HG03135 (cell line): ENCODE data around the gene MEPCE.
"Not testable (repeated sequence)": the region's sequence is repeated elsewhere in the genome, so short reads cannot be mapped to it uniquely, and the experiment has no call there.

Experiments
- ATAC-seq: cut with Tn5 transposase; IDR thresholded peaks from one replicate; pipeline ENCODE4 v1.9.1; 2021; ENCODE audit warnings: mild to moderate bottlenecking, moderate library complexity; ENCODE audit not compliant: unreplicated experiment

Gene MEPCE, protein sequence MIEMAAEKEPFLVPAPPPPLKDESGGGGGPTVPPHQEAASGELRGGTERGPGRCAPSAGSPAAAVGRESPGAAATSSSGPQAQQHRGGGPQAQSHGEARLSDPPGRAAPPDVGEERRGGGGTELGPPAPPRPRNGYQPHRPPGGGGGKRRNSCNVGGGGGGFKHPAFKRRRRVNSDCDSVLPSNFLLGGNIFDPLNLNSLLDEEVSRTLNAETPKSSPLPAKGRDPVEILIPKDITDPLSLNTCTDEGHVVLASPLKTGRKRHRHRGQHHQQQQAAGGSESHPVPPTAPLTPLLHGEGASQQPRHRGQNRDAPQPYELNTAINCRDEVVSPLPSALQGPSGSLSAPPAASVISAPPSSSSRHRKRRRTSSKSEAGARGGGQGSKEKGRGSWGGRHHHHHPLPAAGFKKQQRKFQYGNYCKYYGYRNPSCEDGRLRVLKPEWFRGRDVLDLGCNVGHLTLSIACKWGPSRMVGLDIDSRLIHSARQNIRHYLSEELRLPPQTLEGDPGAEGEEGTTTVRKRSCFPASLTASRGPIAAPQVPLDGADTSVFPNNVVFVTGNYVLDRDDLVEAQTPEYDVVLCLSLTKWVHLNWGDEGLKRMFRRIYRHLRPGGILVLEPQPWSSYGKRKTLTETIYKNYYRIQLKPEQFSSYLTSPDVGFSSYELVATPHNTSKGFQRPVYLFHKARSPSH

DNA sequence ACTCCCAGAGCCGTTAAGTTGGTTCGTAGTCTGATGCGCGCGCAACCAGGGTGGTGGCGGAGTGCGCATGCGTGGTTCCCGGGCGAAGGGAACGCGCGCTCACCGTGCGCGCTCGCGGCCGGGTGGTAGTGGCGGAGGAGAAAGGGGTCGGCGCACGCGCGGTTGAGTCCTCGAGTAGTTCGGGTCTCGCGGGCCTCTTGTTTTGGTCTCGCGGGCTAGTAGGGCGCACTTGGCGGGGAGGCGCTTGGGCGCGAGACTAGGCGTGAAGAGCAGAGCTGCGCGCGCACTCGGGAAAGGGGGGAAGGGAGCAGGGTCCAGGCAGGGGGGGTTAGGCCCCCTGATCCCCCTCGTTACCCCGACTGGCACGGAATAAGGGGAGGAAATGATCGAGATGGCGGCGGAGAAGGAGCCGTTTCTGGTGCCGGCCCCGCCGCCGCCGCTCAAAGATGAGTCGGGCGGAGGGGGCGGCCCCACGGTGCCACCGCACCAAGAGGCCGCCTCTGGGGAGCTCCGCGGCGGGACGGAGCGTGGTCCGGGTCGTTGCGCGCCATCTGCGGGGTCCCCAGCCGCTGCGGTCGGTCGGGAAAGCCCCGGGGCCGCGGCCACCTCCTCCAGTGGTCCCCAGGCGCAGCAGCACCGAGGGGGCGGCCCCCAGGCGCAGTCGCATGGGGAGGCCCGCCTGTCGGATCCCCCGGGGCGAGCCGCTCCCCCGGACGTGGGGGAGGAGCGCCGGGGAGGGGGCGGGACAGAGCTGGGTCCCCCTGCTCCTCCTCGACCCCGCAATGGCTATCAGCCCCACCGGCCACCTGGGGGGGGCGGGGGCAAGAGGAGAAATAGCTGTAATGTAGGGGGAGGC, at the start of gene MEPCE:
MEPCE (plus strand) TSS at position 195 of the 856 bp plus-strand sequence; CDS start at position 383, 188 bp downstream.
- ATAC-seq, result peak; percentile 36

DNA sequence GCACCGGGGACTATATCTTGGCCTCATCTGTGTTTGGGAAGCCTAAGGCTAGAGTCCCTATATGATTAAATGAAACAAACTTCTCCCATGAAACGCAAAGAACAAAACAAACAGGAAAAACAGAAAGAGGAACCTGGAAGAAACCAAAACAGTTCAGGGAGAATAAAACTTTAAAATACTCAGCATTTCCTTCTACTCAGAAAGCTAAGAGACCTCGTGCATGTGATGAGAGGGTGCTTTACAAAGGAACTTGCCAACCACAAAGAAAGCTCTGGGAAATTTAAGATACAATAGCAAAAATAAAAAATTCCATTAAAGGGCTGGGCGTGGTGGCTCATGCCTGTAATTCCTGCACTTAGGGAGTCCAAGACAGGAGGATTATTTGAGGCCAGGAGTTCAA, 49.4 kb upstream of the MEPCE start:
- no peak for ATAC-seq

GRCh38 chr7:100381531-100382233, 47.9 kb upstream of the MEPCE start:
- ATAC-seq, result not testable (repeated sequence)

DNA sequence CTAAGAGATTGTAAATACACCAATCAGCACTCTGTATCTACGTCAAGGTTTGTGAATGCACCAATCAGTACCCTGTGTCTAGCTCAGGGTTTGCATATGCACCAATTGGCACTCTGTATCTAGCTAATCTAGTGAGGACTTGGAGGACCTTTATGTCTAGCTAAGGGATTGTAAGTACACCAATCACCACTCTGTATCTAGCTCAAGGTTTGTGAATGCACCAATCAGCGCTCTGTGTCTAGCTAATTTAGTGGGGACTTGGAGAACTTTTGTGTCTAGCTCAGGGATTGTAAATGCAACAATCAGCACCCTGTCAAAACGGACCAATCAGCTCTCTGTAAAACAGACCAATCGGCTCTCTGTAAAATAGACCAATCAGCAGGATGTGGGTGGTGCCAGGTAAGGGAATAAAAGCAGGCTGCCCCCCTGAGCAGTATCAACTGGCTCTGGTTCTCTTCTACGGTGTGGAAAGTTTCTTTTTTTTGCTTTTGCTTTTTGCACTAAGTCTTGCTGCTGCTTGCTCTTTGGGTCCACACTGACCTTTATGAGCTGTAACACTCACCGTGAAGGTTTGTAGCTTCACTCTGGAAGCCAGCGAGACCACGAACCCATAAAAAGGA, 47.3 kb upstream of the MEPCE start:
- ATAC-seq, result not testable (repeated sequence)

GRCh38 chr7:100384628-100385294, 44.9 kb upstream of the MEPCE start:
- ATAC-seq, result no peak

DNA sequence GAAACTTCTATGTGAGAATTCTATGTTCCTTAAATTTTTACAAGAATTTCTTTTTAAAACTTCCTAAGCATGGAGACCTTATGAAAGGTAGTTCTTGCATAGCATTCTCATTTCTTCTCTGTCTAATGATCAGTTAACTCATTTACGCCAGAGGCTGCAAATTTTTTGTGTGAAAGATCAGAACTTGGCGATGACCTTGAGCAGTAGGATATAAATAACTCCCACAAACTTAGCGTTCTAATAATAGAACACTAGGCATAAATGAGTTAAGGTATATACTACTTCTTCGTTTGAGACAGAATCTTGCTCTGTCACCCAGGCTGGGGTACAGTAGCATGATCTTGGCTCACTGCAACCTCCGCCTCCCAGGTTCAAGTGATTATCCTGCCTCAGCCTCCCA, 42.7 kb upstream of the MEPCE start:
- no peak for ATAC-seq

- no peak for ATAC-seq
Measured at GRCh38 chr7:100387695-100388094, 41.9 kb upstream of the MEPCE start.

DNA sequence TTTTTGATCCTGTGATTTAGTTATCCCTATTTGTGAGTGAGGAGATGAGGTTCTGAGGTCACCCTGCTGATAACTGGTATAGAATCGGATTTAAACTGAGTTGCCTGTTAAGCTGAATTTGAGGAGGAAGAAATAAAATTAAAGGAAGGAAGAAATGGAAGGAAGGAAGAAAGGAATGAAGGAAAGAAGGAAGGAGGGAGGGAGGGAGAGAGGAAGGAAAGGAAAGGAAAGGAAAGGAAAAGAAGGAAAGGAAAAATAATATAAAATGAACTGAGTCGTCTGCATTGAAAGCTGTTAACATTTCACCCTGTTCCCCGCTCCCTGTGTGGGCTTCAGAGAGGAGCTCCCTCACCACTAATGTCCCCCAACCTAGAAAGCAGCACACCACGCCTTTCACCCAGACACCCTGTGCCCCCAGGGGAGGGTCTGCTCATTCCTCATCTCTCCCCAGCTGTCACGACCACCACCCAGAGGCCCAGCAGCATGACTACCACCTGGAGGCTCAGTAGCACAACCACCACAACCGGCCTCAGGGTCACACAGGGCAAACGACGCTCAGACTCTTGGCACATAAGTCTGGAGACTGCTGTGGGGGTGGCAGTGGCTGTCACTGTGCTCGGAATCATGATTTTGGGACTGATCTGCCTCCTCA, 40.1 kb upstream of the MEPCE start:
- no peak for ATAC-seq

DNA sequence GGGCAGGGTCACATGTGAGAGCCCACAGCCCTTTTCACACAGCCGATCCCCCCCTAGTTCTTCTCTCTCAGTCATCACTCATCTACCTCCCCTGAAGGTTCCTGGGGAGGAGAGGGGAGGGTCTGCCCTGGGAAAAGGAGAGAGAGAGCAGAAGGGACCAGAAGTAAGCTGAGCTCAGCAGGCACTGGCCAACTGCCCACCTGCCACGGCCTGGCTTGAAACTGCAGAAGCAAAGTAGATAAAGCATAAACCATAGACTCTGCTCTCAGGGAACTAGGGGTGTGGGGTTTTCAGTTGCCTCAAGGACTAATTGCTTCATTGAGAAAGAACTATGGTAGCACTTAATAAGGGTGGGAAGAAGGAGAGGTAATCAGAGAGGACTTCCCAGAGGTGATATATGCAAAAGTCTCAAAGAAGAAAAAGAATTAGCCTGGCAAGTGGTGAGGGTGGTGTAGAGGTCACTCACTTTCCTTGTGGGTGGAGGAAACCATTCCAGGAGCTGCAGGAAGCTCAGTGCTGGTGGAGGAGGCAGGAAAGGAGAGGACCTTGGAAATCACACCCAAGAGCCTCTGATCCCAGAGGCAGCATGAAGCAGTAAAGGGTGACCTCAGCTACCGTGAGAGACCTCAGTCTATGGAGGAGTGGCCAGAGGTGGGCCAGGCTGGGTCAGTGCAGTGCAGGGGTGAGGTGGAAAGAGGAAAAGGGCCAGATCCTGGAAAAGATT, 39.2 kb upstream of the MEPCE start:
- ATAC-seq, result no peak

DNA sequence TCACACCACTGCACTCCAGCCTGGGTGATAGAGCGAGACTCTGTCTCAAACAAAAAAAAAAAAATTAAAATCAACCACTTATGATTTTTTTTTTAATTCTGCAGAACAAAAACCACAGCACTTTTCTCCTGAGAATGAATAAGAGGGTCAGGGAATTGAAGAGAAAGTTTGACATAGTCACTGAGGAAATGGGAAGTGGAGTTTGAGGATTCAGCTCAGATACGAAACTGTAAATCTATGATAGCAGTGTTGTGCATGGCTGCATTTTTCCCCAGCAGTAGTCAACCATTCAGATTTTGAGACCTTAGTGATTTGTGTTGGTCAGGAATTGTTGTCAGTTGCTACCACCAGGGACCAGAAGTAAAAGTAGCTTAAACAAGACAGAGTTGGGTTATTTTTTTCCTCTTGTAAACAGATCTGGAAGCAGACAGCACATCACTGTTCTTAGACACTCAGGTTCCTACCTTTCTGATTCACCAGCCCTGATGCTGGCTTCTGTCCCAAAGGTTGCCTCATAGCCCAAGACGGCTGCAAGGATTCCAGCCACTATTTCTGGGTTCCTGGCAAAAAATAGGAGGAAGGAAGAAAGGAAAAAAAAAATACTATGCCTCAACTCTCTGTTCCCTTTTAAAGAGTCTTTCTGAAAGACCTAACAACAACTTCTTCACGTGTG, 36.3 kb upstream of the MEPCE start:
- ATAC-seq, result no peak

- no peak for ATAC-seq
Measured at GRCh38 chr7:100394077-100394476, 35.6 kb upstream of the MEPCE start.

GRCh38 chr7:100396421-100396982, 33.1 kb upstream of the MEPCE start:
- ATAC-seq, result peak; percentile 79

DNA sequence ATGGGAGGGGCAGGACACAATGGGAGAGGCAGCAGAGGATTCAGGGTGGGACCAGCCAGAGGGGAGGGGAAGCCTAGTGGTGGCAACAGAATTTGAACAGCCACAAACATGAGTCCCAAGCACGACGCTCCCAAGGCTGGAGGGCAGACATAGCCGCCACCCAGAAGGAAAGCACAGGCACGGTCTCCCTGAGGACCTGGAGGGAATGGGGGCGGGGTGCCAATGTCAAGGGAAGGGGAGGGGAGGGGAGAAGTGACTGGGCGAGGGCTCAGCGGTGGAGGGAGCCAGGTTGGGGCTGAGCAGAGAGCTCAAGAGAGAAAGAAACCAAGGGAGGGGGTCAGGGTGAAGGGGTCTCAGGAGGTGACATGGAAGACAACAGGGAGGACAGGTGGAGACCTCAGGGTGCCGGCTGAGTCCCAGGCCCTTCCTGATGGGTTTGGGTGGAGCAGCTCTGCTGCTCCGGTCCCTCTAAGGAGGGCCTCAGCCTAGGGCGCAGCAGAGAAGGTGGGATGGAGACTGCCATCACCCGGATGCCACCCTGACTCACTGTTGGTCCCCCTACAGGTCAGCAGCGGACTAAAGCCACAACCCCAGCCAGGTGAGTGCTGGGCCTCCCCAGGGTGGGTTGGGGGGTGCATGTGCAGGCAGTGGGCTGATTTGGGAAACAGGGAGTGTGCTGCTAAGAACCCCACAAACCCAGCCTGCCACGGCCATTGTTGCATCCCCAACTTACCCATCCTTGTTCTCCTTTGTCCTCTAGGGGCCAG, 32.1 kb upstream of the MEPCE start:
- ATAC-seq, result no peak

GRCh38 chr7:100398239-100398638, 31.4 kb upstream of the MEPCE start:
- no peak for ATAC-seq

GRCh38 chr7:100400041-100400440, 29.6 kb upstream of the MEPCE start:
- no peak for ATAC-seq

DNA sequence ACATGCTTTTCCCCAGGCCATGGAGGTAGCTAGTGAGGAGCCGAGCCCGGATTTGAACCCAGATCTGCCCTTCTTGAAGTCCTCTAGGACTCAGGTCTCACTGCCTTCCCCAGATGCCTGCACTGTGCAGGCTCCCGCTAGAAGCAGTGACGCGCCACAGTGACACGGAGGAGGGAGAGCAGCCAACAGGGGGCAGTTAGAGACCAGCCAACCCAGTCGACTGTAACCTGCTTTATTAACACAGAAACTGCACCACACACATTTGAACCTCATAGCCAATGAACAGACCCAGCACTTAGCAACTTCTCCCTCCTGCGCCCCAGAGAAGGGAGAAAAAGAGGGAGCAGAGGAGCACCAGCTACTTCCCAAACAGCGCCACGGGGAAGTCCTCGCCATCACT, 29.0 kb upstream of the MEPCE start:
- no peak for ATAC-seq

DNA sequence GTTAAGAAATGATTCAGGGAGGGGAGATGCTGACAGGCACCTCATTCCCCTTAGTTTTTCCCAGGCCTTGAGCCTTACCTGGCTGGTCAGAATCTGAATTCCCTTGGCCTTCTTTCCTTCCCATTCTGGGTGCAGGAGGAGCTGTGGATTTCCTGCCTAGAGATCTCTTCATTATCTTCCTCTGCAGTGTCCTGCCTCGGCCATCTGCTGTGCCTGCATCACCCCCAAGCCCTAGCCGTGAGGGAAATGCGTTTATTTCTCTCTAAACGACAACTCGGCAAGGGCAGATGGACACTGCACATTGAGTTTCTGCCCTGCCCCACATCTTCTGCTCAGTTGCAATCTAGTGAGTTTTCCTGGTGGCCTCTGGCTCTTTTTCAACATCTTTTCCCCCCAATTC, 27.8 kb upstream of the MEPCE start:
- no peak for ATAC-seq
